ENCODE results near the gene P2RX2. TPM values are rescaled to one million over a fixed set of nuclear protein-coding genes. Genes with fewer than 3 reads are reported as not detected.

Gene P2RX2
- total RNA-seq, 1 donor from 2014 or later: not detected

- Mint-ChIP-seq H3K4me1 (ENCODE audit: unreplicated experiment) (no peaks in the 10 kb centered on the region), H3K4me3 (ENCODE audit: unreplicated experiment) (no peak overlapping the region)
These were observed 37.8 kb upstream of the P2RX2 start for GRCh38 chr12:132580701-132581292.

DNA sequence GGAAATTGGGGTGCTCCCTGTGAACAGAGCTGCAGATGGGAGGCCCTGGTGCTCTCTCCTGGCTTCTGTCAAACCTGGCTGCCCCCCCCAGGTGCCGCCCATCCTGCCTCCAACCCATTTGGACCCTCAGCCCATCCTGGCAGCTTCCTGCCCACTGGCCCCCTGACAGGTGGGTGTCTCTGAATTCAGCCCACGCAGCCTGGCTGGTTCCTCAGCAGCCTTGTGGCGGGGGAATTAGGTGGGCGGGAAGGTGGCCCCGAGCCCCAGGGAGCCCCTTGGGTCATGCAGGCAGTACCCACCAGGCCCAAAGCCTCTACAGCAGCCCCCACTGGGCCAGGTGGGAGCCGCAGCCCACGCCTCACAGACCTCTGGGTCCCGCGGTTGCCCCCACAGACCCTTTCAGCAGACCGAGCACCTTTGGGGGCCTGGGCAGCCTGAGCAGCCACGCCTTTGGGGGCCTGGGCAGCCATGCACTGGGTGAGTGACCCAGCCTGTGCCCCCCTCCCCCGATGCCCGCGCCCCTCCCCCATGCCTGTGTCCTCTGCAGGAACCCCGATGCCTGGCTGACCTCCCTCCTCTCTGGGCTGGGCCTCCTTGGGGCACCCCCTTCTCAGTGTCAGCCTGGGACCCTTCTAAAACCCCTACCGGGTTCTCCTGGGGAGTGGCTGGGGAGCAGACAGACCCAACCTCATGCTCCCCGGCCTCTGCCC lies 37.1 kb upstream of the P2RX2 start:
- Mint-ChIP-seq H3K27ac (ENCODE audit: unreplicated experiment) (no peak overlapping the region), H3K4me1 (ENCODE audit: unreplicated experiment) (no peaks in the 10 kb centered on the region), H3K4me3 (ENCODE audit: unreplicated experiment) (no peak overlapping the region), H3K9me3 (ENCODE audit: unreplicated experiment) (no peaks in the 10 kb centered on the region), H3K27me3 (ENCODE audit: unreplicated experiment) (no peaks in the 10 kb centered on the region), H3K36me3 (ENCODE audit: unreplicated experiment) (peaks cover 11% of the 10 kb centered on the region)
- no peak for TF ChIP-seq CTCF (IDR thresholded peaks at IDR 0.05)
- no peak for DNase-seq (ENCODE audit: extremely low spot score, unreplicated experiment)

More at GRCh38 chr12:132580701-132581292, 37.8 kb upstream of the P2RX2 start:
- H3K27me3 Mint-ChIP-seq (ENCODE audit: unreplicated experiment): no peaks in the 10 kb centered on the region
- no peaks in the 10 kb centered on the region for H3K9me3 Mint-ChIP-seq (ENCODE audit: unreplicated experiment)
- no peak overlapping the region for H3K27ac Mint-ChIP-seq (ENCODE audit: unreplicated experiment)
- TF ChIP-seq CTCF (IDR thresholded peaks at IDR 0.05): no peak
- no peak for DNase-seq (ENCODE audit: extremely low spot score, unreplicated experiment)
- peaks cover 11% of the 10 kb centered on the region for H3K36me3 Mint-ChIP-seq (ENCODE audit: unreplicated experiment)

DNA sequence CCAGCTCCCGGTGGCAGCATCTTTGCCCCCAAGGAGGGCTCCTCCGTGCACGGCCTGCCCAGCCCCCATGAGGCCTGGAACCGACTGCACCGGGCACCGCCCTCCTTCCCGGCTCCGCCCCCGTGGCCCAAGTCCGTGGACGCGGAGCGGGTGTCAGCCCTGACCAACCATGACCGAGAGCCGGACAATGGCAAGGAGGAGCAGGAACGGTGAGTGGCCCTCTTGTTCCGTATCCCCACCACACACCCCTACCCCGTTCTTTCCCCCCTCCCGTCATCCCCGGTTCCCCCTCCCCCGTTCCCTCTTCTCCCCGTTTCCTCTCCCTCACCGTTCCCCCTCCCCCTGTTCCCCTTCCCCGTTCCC lies 36.5 kb upstream of the P2RX2 start:
- TF ChIP-seq CTCF (IDR thresholded peaks at IDR 0.05): no peak
- no peak overlapping the region for H3K4me3 Mint-ChIP-seq (ENCODE audit: unreplicated experiment)
- no peaks in the 10 kb centered on the region for H3K4me1 Mint-ChIP-seq (ENCODE audit: unreplicated experiment)
- H3K27ac Mint-ChIP-seq (ENCODE audit: unreplicated experiment): no peak overlapping the region
- no peaks in the 10 kb centered on the region for H3K27me3 Mint-ChIP-seq (ENCODE audit: unreplicated experiment)
- DNase-seq (ENCODE audit: extremely low spot score, unreplicated experiment): no peak
- H3K36me3 Mint-ChIP-seq (ENCODE audit: unreplicated experiment): peaks cover 11% of the 10 kb centered on the region
- no peaks in the 10 kb centered on the region for H3K9me3 Mint-ChIP-seq (ENCODE audit: unreplicated experiment)

GRCh38 chr12:132582582-132583410 lies 35.8 kb upstream of the P2RX2 start:
- no peaks in the 10 kb centered on the region for H3K4me1 Mint-ChIP-seq (ENCODE audit: unreplicated experiment)
- DNase-seq (ENCODE audit: extremely low spot score, unreplicated experiment): no peak
- H3K4me3 Mint-ChIP-seq (ENCODE audit: unreplicated experiment): no peak overlapping the region
- peaks cover 11% of the 10 kb centered on the region for H3K36me3 Mint-ChIP-seq (ENCODE audit: unreplicated experiment)
- no peaks in the 10 kb centered on the region for H3K9me3 Mint-ChIP-seq (ENCODE audit: unreplicated experiment)
- no peak for TF ChIP-seq CTCF (IDR thresholded peaks at IDR 0.05)
- no peaks in the 10 kb centered on the region for H3K27me3 Mint-ChIP-seq (ENCODE audit: unreplicated experiment)
- no peak overlapping the region for H3K27ac Mint-ChIP-seq (ENCODE audit: unreplicated experiment)

DNA sequence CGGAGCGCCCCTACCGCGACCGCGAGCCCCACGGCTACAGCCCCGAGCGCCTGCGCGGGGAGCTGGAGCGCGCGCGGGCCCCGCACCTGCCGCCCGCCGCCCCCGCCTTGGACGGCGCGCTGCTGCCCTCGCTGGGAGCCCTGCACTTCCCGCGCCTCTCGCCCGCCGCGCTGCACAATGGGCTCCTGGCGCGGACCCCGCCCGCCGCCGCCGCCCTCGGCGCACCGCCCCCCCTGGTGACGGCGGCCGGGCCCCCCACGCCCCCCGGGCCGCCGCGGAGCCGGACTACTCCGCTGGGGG lies 35.2 kb upstream of the P2RX2 start:
- Mint-ChIP-seq H3K36me3 (ENCODE audit: unreplicated experiment) (peaks cover 11% of the 10 kb centered on the region), H3K27ac (ENCODE audit: unreplicated experiment) (no peak overlapping the region), H3K4me1 (ENCODE audit: unreplicated experiment) (no peaks in the 10 kb centered on the region), H3K27me3 (ENCODE audit: unreplicated experiment) (no peaks in the 10 kb centered on the region), H3K4me3 (ENCODE audit: unreplicated experiment) (no peak overlapping the region), H3K9me3 (ENCODE audit: unreplicated experiment) (no peaks in the 10 kb centered on the region)
- no peak for DNase-seq (ENCODE audit: extremely low spot score, unreplicated experiment)
- no peak for TF ChIP-seq CTCF (IDR thresholded peaks at IDR 0.05)

Data from osteocyte (in vitro differentiated cells).